ENCODE data around the gene TNFAIP8L3.
"Not testable (repeated sequence)": the region's sequence is repeated elsewhere in the genome, so short reads cannot be mapped to it uniquely, and the experiment has no call there.

TNFAIP8L3 gene

GRCh38 chr15:51094606-51095569 lies at the start of gene TNFAIP8L3:
TSS of gene TNFAIP8L3 (minus strand) at chr15:51094906. CDS start at chr15:51094595, 311 bp downstream.
- DNase-seq (ENCODE audit: low read depth): no peak

DNA sequence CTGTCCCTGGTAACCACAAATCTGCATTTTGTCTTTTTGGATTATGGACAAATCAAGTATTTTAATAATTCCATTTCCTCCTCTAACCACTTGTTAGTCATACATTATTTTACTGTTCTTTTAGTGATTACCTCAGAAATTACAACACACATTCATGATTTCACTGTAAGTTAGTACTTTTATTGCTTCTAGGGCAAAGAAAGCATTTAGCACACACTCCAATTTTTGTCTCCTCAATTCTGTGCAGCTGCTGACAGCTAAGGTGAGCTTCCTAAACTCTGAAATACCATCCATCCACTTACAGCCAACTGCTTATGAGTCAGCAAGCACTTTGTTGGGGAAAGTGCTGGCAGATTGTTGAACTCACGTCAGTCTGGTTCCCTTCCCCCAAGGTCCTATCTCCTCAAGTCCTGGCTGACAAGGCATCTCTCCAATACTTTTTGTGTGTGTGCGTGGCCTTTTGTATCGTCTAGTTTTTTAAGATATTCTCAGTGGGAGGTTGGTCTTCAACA lies 49.4 kb upstream of the TNFAIP8L3 start:
- DNase-seq (ENCODE audit: low read depth): no peak

GRCh38 chr15:51140347-51140746 lies 45.6 kb upstream of the TNFAIP8L3 start:
- not testable (repeated sequence) for DNase-seq (ENCODE audit: low read depth)

GRCh38 chr15:51139091-51139490 lies 44.4 kb upstream of the TNFAIP8L3 start:
- no peak for DNase-seq (ENCODE audit: low read depth)

- no peak for DNase-seq (ENCODE audit: low read depth)
Observed at GRCh38 chr15:51137880-51138430, 43.2 kb upstream of the TNFAIP8L3 start.

- DNase-seq (ENCODE audit: low read depth): no peak
Observed at GRCh38 chr15:51137024-51137423, 42.3 kb upstream of the TNFAIP8L3 start.

- DNase-seq (ENCODE audit: low read depth): no peak
Observed at GRCh38 chr15:51135276-51135675, 40.6 kb upstream of the TNFAIP8L3 start.

GRCh38 chr15:51134416-51135199 lies 39.9 kb upstream of the TNFAIP8L3 start:
- DNase-seq (ENCODE audit: low read depth): no peak

DNA sequence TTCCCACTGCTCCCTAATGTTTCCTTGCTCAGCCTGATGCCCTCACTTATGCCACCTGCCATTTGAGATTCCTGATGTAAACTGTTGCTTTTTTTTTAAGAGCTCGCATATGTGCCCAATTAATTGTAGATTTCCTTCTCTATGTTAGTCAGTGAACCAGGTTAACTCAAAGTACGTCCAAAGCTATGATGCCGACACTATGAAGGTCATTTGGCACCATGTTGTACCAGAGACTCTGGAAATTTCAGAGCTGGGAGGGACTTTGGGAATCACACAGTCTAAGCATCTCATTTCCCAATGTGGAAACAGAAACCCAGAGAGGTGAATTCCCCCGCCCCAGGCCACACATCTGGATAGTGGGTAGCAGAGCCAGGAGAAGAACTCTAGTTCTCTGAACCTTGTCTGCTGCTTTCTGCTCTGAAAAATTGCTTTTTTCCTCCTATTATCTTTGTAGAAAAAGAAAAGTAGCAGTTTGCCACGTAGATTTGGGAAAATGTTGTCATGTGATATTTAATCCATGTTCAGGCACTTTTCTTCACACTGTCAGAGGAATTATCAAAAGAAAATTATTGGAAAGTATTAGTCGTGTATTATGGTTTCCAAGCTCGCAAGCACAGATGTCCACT lies 38.5 kb upstream of the TNFAIP8L3 start:
- no peak for DNase-seq (ENCODE audit: low read depth)

- no peak for DNase-seq (ENCODE audit: low read depth)
Observed at GRCh38 chr15:51132384-51133139, 37.9 kb upstream of the TNFAIP8L3 start.

GRCh38 chr15:51131596-51132290 lies 37.0 kb upstream of the TNFAIP8L3 start:
- DNase-seq (ENCODE audit: low read depth): no peak

- no peak for DNase-seq (ENCODE audit: low read depth)
Observed at GRCh38 chr15:51130344-51130743, 35.6 kb upstream of the TNFAIP8L3 start.

DNA sequence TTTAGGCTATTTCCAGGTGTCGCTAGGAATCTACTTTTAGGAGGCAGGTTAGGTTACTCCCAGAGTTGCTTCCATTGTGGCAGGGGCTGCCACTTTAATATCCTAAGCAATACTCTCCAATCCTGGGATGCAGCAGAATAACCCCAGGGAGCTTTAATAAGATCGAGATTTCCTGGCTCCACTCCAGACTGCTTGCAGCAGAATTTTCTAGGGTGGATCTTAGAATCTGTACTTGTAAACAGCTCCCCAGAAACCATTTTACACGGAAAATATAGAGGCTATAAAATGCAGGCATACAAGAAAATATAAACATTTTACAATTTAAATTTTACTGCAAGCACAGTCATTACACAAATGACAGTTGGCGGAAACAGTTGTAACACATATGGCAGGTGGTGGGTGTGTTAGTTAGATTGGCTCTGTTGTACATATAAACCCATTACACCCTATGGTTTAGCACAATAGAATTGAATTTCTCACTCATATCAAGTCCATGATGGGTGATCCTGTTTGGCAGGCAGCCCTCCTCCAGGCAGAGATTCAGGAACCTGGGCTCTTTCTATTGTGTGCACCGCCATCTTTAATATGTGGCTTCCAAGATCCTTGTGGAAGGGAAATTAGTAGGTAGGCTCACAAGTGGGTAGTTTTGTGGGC lies 35.0 kb upstream of the TNFAIP8L3 start:
- no peak for DNase-seq (ENCODE audit: low read depth)

GRCh38 chr15:51128701-51129100 lies 34.0 kb upstream of the TNFAIP8L3 start:
- DNase-seq (ENCODE audit: low read depth): no peak

DNA sequence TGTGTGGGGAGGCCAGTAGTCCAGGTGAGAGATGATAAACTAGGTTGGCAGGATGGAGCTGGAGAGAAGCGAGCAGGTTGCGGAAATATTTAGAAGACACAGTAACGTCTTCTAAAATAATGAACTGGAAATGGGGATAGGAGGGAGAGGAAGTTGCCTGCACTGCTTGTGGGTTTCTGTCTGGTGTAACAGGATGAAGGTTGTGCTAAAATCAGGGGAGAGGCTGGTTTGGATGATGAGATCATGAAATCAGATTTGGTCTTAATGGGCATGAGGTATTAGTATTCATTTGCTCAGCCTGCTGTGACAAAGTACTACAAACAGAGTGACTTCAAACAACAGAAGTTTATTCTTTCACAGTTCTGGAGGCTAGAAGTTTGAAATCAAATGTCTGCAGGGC lies 32.1 kb upstream of the TNFAIP8L3 start:
- no peak for DNase-seq (ENCODE audit: low read depth)

- not testable (repeated sequence) for DNase-seq (ENCODE audit: low read depth)
Observed at GRCh38 chr15:51123002-51123401, 28.3 kb upstream of the TNFAIP8L3 start.

DNA sequence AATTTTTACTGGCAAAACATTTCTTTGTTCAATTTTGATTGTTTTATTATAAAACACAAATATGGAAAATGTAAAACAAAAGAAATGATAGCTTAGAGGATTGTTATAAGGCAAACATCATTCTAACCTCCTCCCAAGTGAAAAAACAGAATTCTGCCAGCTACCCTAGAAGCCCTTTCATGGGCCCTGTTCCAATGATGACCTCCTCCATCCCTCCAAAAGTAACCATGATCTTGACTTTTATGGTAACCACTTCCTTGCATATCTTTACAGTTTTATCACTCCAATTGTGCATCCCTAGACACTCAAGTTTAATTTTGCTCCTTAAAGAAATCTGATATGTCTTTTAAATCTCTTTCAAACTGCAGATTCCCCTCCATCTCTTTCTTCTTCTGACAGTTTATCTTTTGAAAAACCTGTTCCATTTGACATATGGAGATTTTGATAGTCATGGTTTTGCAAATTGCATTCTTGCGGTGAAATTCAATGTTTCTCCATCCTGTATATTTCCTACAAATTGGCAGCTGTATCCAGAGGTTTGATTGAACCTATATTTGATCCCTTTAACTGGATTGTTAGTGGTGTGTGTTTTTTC lies 27.0 kb upstream of the TNFAIP8L3 start:
- no peak for DNase-seq (ENCODE audit: low read depth)

DNA sequence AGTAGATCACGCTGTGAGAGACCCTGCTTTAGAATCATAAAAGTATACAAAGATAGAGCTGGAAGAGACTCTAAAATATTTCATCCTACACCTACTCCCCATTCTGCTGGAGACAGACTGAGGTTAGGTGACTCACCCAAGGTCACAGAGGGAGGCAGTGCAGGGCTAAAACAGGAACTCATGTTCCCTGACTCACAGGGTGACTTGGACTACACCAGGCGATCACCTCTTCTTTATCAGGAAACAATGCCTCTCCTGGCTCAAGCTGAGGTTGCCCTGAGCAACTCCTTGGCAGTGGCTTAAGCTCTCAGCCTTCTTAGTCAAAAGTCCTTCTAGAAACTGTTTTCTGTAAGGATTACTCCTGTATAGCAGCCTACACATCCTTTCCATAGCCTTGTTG lies 26.4 kb upstream of the TNFAIP8L3 start:
- no peak for DNase-seq (ENCODE audit: low read depth)

GRCh38 chr15:51119120-51119519 lies 24.4 kb upstream of the TNFAIP8L3 start:
- no peak for DNase-seq (ENCODE audit: low read depth)

GRCh38 chr15:51117270-51117669 lies 22.6 kb upstream of the TNFAIP8L3 start:
- DNase-seq (ENCODE audit: low read depth): no peak

All from T-helper 22 cell (primary cell).